ENCODE data around the gene FUT2.
"Not testable (repeated sequence)": the region's sequence is repeated elsewhere in the genome, so short reads cannot be mapped to it uniquely, and the experiment has no call there.

FUT2 gene

DNA sequence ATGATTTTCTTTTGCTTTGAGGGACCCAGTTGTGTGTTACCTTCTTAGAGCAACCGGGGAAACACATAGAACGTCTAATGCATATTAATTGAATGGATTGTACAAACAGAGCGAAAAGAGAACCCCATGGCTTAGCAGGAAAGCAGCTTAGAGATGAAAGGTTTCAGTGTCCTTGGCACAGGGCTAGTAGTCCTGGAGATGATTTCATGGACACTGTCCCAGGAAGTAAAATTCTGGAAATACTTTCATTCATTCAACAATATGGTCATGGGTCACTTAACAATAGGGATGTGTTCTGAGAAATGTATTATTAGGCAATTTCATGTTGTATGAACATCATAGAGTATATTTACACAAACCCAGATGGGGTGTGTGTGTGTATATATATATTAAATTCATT is 9.7 kb upstream of the FUT2 start:
- H3K4me3 ChIP-seq (IDR thresholded peaks at IDR 0.05; ENCODE audit: insufficient read depth, low read depth, low read length) = no peak overlapping the region
- peaks cover 66% of the 10 kb centered on the region for H3K27me3 ChIP-seq (ENCODE audit: insufficient read depth, low read depth)
- H4K20me1 ChIP-seq (ENCODE audit: insufficient read depth) = no peaks in the 10 kb centered on the region
- H3K9ac ChIP-seq = no peak overlapping the region
- TF ChIP-seq, protein P1, sequence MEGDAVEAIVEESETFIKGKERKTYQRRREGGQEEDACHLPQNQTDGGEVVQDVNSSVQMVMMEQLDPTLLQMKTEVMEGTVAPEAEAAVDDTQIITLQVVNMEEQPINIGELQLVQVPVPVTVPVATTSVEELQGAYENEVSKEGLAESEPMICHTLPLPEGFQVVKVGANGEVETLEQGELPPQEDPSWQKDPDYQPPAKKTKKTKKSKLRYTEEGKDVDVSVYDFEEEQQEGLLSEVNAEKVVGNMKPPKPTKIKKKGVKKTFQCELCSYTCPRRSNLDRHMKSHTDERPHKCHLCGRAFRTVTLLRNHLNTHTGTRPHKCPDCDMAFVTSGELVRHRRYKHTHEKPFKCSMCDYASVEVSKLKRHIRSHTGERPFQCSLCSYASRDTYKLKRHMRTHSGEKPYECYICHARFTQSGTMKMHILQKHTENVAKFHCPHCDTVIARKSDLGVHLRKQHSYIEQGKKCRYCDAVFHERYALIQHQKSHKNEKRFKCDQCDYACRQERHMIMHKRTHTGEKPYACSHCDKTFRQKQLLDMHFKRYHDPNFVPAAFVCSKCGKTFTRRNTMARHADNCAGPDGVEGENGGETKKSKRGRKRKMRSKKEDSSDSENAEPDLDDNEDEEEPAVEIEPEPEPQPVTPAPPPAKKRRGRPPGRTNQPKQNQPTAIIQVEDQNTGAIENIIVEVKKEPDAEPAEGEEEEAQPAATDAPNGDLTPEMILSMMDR (conservative IDR thresholded peaks at IDR 0.05; ENCODE audit: low read depth, low read length) = no peak
- no peak overlapping the region for H2AFZ ChIP-seq (ENCODE audit: low read depth)
- H3K4me2 ChIP-seq = no peak overlapping the region
- H3K27ac ChIP-seq = no peak overlapping the region
- no peaks in the 10 kb centered on the region for H3K79me2 ChIP-seq (ENCODE audit: insufficient read depth, low read depth)
- no peaks in the 10 kb centered on the region for H3K4me1 ChIP-seq (ENCODE audit: low read depth, poor library complexity, severe bottlenecking)
- no peaks in the 10 kb centered on the region for H3K36me3 ChIP-seq (ENCODE audit: insufficient read depth)

- H3K4me2 ChIP-seq; H4K20me1 ChIP-seq (ENCODE audit: insufficient read depth): not testable (repeated sequence)
These were observed 9.1 kb upstream of the FUT2 start for GRCh38 chr19:48686637-48687036.

DNA sequence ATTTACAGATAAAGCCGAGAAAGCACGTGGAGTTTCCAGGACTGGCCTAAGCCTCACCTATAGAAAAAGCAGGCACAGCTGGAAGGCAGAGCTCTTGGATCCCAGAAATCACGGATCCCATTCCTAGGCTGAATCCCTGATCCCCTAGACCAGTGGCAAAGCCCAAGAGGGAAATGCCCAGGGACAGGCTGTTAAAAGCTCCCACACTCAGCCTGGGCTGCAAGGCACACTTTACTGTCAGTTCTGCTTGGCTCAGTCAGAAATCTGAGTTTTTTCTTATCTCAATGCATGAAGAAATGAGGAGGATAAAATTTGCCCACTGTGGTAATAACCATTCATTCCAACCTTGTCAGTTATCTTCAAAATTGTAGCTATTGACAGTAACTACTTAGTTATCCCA is 8.0 kb upstream of the FUT2 start:
- Histone ChIP-seq H3K27ac (no peak overlapping the region), H4K20me1 (ENCODE audit: insufficient read depth) (no peaks in the 10 kb centered on the region), H3K27me3 (ENCODE audit: insufficient read depth, low read depth) (peaks cover 66% of the 10 kb centered on the region), H3K4me1 (ENCODE audit: low read depth, poor library complexity, severe bottlenecking) (no peaks in the 10 kb centered on the region), H3K79me2 (ENCODE audit: insufficient read depth, low read depth) (no peaks in the 10 kb centered on the region), H2AFZ (ENCODE audit: low read depth) (no peak overlapping the region), H3K4me3 (IDR thresholded peaks at IDR 0.05; ENCODE audit: insufficient read depth, low read depth, low read length) (no peak overlapping the region), H3K4me2 (no peak overlapping the region), H3K36me3 (ENCODE audit: insufficient read depth) (no peaks in the 10 kb centered on the region), H3K9ac (no peak overlapping the region)
- TF ChIP-seq, protein P1 (conservative IDR thresholded peaks at IDR 0.05; ENCODE audit: low read depth, low read length) = no peak

More at GRCh38 chr19:48686637-48687036, 9.1 kb upstream of the FUT2 start:
- not testable (repeated sequence) for H3K4me3 ChIP-seq (IDR thresholded peaks at IDR 0.05; ENCODE audit: insufficient read depth, low read depth, low read length); H3K27ac ChIP-seq; H2AFZ ChIP-seq (ENCODE audit: low read depth); H3K9ac ChIP-seq; H3K79me2 ChIP-seq (ENCODE audit: insufficient read depth, low read depth); H3K36me3 ChIP-seq (ENCODE audit: insufficient read depth); H3K4me1 ChIP-seq (ENCODE audit: low read depth, poor library complexity, severe bottlenecking)
- peaks cover 65% of the 10 kb centered on the region for H3K27me3 ChIP-seq (ENCODE audit: insufficient read depth, low read depth)

DNA sequence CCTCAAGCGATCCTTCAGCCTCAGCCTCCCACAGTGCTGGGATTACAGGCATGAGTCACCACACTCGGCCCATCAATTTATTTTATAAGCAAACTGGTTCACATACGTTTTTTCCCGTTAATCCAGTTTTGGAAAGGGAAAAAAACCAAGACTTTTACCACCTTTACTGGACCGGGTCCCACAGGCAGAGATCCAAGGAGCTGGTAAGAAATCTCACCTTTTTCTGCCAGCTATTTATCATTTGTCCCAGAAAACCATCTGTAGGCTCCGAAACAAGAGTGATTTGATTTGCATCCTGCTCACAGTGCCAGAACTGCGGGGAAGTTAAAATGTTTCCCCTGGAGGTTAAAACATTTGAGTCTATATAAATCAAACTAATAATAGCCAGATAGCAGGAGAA is 6.3 kb upstream of the FUT2 start:
- H3K27me3 ChIP-seq (ENCODE audit: insufficient read depth, low read depth) = peaks cover 76% of the 10 kb centered on the region
- no peak overlapping the region for H3K9ac ChIP-seq

GRCh38 chr19:48693629-48694028 is 2.1 kb upstream of the FUT2 start:
- peaks cover 87% of the 10 kb centered on the region for H3K27me3 ChIP-seq (ENCODE audit: insufficient read depth, low read depth)
- H3K4me1 ChIP-seq (ENCODE audit: low read depth, poor library complexity, severe bottlenecking); H3K79me2 ChIP-seq (ENCODE audit: insufficient read depth, low read depth); H3K4me3 ChIP-seq (IDR thresholded peaks at IDR 0.05; ENCODE audit: insufficient read depth, low read depth, low read length); H3K9ac ChIP-seq; H2AFZ ChIP-seq (ENCODE audit: low read depth); H3K4me2 ChIP-seq; H4K20me1 ChIP-seq (ENCODE audit: insufficient read depth); H3K36me3 ChIP-seq (ENCODE audit: insufficient read depth); H3K27ac ChIP-seq: not testable (repeated sequence)

More for the DNA sequence above, 6.3 kb upstream of the FUT2 start:
- Histone ChIP-seq H3K27ac (no peak overlapping the region), H3K36me3 (ENCODE audit: insufficient read depth) (no peaks in the 10 kb centered on the region), H4K20me1 (ENCODE audit: insufficient read depth) (no peaks in the 10 kb centered on the region), H3K4me2 (no peak overlapping the region), H3K4me3 (IDR thresholded peaks at IDR 0.05; ENCODE audit: insufficient read depth, low read depth, low read length) (no peak overlapping the region), H2AFZ (ENCODE audit: low read depth) (no peak overlapping the region), H3K4me1 (ENCODE audit: low read depth, poor library complexity, severe bottlenecking) (no peaks in the 10 kb centered on the region), H3K79me2 (ENCODE audit: insufficient read depth, low read depth) (no peaks in the 10 kb centered on the region)
- TF ChIP-seq, protein P1 (conservative IDR thresholded peaks at IDR 0.05; ENCODE audit: low read depth, low read length) = no peak
